GM12864 (cell line): ENCODE measurements around the gene HIP1R.

Source experiments
- DNase-seq: peaks from one replicate; pipeline ENCODE4 v3.0.0-alpha.2; 2011; ENCODE audit warnings: low read depth
- H3K4me3 ChIP-seq: 2 replicates; pipeline ENCODE4 v1.5.1; 2011; ENCODE audit warnings: mild to moderate bottlenecking, low read depth, low read length, control low read depth
- CTCF ChIP-seq: IDR thresholded peaks from 2 replicates; pipeline ENCODE4 v1.5.1; 2011; ENCODE audit warnings: low read depth, mild to moderate bottlenecking, moderate library complexity, low read length, control low read depth, inconsistent platforms; ENCODE audit errors: missing control alignments

HIP1R gene

GRCh38 chr12:122819209-122819785 is 16.0 kb upstream of the HIP1R start:
- H3K4me3 ChIP-seq: no peak overlapping the region
- TF ChIP-seq CTCF: no peak
- DNase-seq: no peak

- no peak overlapping the region for H3K4me3 ChIP-seq
- no peak for TF ChIP-seq CTCF
- no peak for DNase-seq
These were observed 15.1 kb upstream of the HIP1R start for GRCh38 chr12:122820138-122820537.

GRCh38 chr12:122820838-122821271 is 14.4 kb upstream of the HIP1R start:
- H3K4me3 ChIP-seq: no peak overlapping the region
- DNase-seq: no peak
- no peak for TF ChIP-seq CTCF

- no peak overlapping the region for H3K4me3 ChIP-seq
- DNase-seq: no peak
- no peak for TF ChIP-seq CTCF
These were observed 11.8 kb upstream of the HIP1R start for GRCh38 chr12:122823429-122823828.

GRCh38 chr12:122825773-122826724 is 9.2 kb upstream of the HIP1R start:
- no peak overlapping the region for H3K4me3 ChIP-seq
- TF ChIP-seq CTCF: no peak
- no peak for DNase-seq

- TF ChIP-seq CTCF: no peak
- no peak overlapping the region for H3K4me3 ChIP-seq
- DNase-seq: no peak
These were observed 8.0 kb upstream of the HIP1R start for GRCh38 chr12:122827258-122827657.
